Stomach (tissue), 4 donors: ENCODE data around the gene NEAT1.
"Not testable (repeated sequence)": the region's sequence is repeated elsewhere in the genome, so short reads cannot be mapped to it uniquely, and the experiment has no call there.

ENCODE experiments used
- CTCF ChIP-seq, 7 experiments: fragments of 450-650 bp in 4 of 7; fragments of 200-600 bp in 3 of 7; sonication (generic) in 3 of 7; IDR thresholded peaks; one replicate each; pipeline ENCODE4 v1.5.1; 2016 to 2019; ENCODE audit warnings: antibody characterized with exemption in 7 of 7, control low read depth in 2 of 7, mild to moderate bottlenecking in 1 of 7
- POLR2A ChIP-seq, 4 donors: fragments of 450-650 bp; IDR thresholded peaks; one replicate each; pipeline ENCODE4 v1.6.1; 2016; ENCODE audit warnings: antibody characterized with exemption in 4 of 4, control low read depth in 2 of 4, mild to moderate bottlenecking in 1 of 4, moderate library complexity in 1 of 4
- POLR2AphosphoS5 ChIP-seq, 3 donors: sonication (generic); formaldehyde crosslinking; IDR thresholded peaks; one replicate each; pipeline ENCODE4 v1.6.1; 2016; ENCODE audit warnings: antibody characterized with exemption in 3 of 3

- not testable (repeated sequence) for TF ChIP-seq POLR2A, CTCF, POLR2AphosphoS5 (IDR thresholded peaks at IDR 0.05)
Measured at GRCh38 chr11:65451301-65451700, 28.7 kb downstream of the NEAT1 start.
